ENCODE measurements around the gene UPP2.

DNA sequence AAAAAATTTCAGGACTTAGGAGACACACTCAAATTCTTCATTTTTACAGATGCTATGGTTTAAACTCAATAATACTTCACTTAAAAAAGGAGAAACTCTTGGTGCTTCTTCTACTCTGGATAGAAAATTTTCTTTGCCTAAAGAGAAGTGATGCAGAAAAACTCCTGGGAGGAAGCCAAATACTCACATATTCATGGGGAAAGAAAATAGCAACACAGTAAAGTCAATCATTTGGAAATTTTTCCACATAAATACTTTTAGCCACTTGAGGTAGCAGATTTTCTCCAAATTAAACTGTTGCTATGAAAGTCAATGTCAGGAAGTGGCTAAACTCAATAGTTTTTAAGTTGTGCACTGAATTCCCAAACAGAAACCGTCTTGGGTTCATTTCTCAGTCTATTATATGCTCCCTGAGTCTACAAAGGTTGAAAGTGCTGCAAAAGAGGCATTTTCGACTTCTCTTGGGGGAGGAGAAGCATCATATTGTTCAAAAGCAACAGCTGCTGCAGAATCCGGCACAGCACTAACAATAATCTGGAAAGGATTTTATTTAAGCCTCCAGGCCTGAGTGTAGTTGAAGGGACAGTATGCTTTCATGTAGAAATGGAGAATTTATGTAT, 81.1 kb downstream of the UPP2 start:
- TF ChIP-seq, protein P1, sequence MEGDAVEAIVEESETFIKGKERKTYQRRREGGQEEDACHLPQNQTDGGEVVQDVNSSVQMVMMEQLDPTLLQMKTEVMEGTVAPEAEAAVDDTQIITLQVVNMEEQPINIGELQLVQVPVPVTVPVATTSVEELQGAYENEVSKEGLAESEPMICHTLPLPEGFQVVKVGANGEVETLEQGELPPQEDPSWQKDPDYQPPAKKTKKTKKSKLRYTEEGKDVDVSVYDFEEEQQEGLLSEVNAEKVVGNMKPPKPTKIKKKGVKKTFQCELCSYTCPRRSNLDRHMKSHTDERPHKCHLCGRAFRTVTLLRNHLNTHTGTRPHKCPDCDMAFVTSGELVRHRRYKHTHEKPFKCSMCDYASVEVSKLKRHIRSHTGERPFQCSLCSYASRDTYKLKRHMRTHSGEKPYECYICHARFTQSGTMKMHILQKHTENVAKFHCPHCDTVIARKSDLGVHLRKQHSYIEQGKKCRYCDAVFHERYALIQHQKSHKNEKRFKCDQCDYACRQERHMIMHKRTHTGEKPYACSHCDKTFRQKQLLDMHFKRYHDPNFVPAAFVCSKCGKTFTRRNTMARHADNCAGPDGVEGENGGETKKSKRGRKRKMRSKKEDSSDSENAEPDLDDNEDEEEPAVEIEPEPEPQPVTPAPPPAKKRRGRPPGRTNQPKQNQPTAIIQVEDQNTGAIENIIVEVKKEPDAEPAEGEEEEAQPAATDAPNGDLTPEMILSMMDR (IDR thresholded peaks at IDR 0.05) = no peak
- TF ChIP-seq POLR2A (IDR thresholded peaks at IDR 0.05) (no peak), POLR2AphosphoS5 (IDR thresholded peaks at IDR 0.05) (no peak), EP300 (IDR thresholded peaks at IDR 0.05) (no peak)
